Measurements from ENCODE around the gene CCL5. TPM values are rescaled to one million over a fixed set of nuclear protein-coding genes. Genes with fewer than 3 reads are reported as not detected.
"Not testable (repeated sequence)": the region's sequence is repeated elsewhere in the genome, so short reads cannot be mapped to it uniquely, and the experiment has no call there.

CCL5 gene
- total and polyA plus RNA-seq, 5 donors from 2014 or later: 4.7 to 25.8 (median 6.0) TPM

DNA sequence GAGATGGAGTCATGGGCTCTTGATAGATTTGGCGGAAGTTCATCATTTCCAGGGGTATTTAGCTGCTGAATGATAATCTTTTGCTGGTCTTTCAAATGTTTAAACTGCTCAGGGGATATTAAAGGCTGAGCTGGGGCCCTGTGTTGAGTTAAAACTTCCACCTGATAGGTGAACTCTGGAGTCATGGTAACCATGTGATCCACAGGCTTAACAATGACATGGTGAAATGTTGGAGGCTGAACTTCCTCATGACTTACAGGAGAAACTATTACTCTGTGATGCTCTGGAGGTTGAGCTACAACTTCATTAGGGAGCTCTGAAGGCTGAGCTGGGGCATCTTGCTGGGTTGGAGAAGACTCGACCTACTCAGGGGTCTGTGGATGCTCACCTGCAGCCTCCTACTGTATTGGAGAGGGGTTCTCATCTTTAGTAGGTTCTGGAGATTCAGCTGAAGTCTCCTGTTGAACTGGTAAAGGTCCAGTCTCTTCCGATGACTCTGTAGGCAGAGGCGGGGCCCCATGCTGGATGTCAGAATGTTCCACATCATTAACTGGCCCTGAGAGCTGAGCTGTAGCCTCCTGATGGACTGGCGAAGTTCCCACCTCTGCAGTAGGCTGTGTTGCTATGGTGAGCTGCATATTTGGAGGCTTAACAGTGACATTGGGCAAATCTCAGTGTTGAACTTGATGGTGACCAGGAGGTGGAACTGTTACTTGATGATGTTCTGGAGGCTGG, 26.2 kb upstream of the CCL5 start:
- H3K4me3 Mint-ChIP-seq: no peak overlapping the region
- H3K27me3 Mint-ChIP-seq: no peaks in the 10 kb centered on the region
- H3K4me3 ChIP-seq (ENCODE audit: low read depth, low read length): no peak overlapping the region
- DNase-seq (no peak), ATAC-seq (ENCODE audit: low read depth in 2 of 2) (no peak)
- no peaks in the 10 kb centered on the region for H3K27me3 ChIP-seq (ENCODE audit: control insufficient read depth, insufficient read depth, low read length)
- no peaks in the 10 kb centered on the region for H3K4me1 ChIP-seq (ENCODE audit: control insufficient read depth, insufficient read depth, low read length, poor library complexity, severe bottlenecking)
- H3K4me1 Mint-ChIP-seq: no peaks in the 10 kb centered on the region
- no peaks in the 10 kb centered on the region for H3K36me3 Mint-ChIP-seq
- H3K27ac Mint-ChIP-seq: no peak overlapping the region
- H3K9me3 ChIP-seq (ENCODE audit: control insufficient read depth in 2 of 2, low read length in 2 of 2): no peaks in the 10 kb centered on the region
- no peaks in the 10 kb centered on the region for H3K36me3 ChIP-seq (ENCODE audit: control insufficient read depth, insufficient read depth, low read length)
- H3K27ac ChIP-seq (ENCODE audit: insufficient read depth, low read length, poor library complexity, severe bottlenecking): no peak overlapping the region
- H3K9me3 Mint-ChIP-seq: no peaks in the 10 kb centered on the region

DNA sequence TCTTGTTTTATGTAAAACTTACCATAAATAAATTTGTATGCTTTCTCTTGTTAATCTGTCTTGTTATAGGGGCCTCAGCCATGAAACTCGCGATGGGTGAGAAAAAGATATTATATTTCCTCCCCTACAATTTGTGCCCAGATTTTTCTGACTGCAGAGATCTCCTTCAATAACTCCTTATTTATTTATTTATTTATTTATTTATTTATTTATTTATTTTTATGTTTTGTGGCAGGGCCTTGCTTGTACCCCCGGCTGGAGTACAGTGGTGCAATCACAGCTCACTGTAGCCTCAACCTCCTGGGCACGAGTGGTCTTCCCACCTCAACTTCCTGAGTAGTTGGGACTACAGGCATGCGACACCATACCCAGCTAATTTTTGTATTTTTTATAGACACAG, 23.3 kb upstream of the CCL5 start:
- H3K4me3 ChIP-seq (ENCODE audit: low read depth, low read length): no peak overlapping the region
- no peaks in the 10 kb centered on the region for H3K36me3 ChIP-seq (ENCODE audit: control insufficient read depth, insufficient read depth, low read length)
- H3K27ac Mint-ChIP-seq: no peak overlapping the region
- H3K4me1 Mint-ChIP-seq: no peaks in the 10 kb centered on the region
- H3K9me3 Mint-ChIP-seq: no peaks in the 10 kb centered on the region
- no peak overlapping the region for H3K27ac ChIP-seq (ENCODE audit: insufficient read depth, low read length, poor library complexity, severe bottlenecking)
- no peaks in the 10 kb centered on the region for H3K4me1 ChIP-seq (ENCODE audit: control insufficient read depth, insufficient read depth, low read length, poor library complexity, severe bottlenecking)
- H3K27me3 Mint-ChIP-seq: peaks cover 4% of the 10 kb centered on the region
- no peak overlapping the region for H3K4me3 Mint-ChIP-seq
- H3K27me3 ChIP-seq (ENCODE audit: control insufficient read depth, insufficient read depth, low read length): no peaks in the 10 kb centered on the region
- no peak for DNase-seq
- no peak for ATAC-seq (ENCODE audit: low read depth in 2 of 2)
- no peaks in the 10 kb centered on the region for H3K9me3 ChIP-seq (ENCODE audit: control insufficient read depth in 2 of 2, low read length in 2 of 2)
- H3K36me3 Mint-ChIP-seq: no peaks in the 10 kb centered on the region

DNA sequence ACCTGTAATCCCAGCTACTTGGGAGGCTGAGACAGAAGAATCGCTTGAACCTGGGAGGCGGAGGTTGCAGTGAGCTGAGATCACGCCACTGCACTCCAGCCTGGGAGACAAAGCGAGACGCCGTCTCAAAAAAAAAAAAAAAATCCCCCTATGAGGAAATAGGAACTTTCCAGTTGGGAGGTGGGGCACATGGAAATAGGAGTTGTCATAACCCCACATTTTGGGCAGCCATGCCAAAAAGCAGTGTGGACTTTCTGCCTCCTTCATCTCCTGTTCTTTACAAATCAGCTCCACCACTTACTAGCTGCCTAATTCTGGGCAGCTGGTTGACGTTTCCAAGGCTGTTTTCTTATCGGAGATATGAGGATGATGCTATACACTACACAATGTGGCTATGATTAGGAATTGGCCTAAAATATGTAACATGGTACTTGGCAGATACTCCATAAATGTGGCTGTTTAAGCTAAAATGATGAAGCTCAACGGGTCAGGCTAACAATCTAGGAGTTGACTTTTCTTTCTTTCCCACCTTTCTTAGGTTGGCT, 21.5 kb upstream of the CCL5 start:
- Mint-ChIP-seq H3K9me3 (no peaks in the 10 kb centered on the region), H3K27ac (no peak overlapping the region), H3K4me1 (peaks cover 0 to 4% (median 0%) of the 10 kb centered on the region in 4 donors), H3K36me3 (no peaks in the 10 kb centered on the region), H3K4me3 (no peak overlapping the region), H3K27me3 (peaks cover 4% of the 10 kb centered on the region)
- no peak for ATAC-seq (ENCODE audit: low read depth in 2 of 2)
- no peaks in the 10 kb centered on the region for H3K27me3 ChIP-seq (ENCODE audit: control insufficient read depth, insufficient read depth, low read length)
- no peak for DNase-seq
- no peak overlapping the region for H3K27ac ChIP-seq (ENCODE audit: insufficient read depth, low read length, poor library complexity, severe bottlenecking)
- no peaks in the 10 kb centered on the region for H3K9me3 ChIP-seq (ENCODE audit: control insufficient read depth in 2 of 2, low read length in 2 of 2)
- H3K4me1 ChIP-seq (ENCODE audit: control insufficient read depth, insufficient read depth, low read length, poor library complexity, severe bottlenecking): no peaks in the 10 kb centered on the region
- H3K36me3 ChIP-seq (ENCODE audit: control insufficient read depth, insufficient read depth, low read length): no peaks in the 10 kb centered on the region
- H3K4me3 ChIP-seq (ENCODE audit: low read depth, low read length): no peak overlapping the region

DNA sequence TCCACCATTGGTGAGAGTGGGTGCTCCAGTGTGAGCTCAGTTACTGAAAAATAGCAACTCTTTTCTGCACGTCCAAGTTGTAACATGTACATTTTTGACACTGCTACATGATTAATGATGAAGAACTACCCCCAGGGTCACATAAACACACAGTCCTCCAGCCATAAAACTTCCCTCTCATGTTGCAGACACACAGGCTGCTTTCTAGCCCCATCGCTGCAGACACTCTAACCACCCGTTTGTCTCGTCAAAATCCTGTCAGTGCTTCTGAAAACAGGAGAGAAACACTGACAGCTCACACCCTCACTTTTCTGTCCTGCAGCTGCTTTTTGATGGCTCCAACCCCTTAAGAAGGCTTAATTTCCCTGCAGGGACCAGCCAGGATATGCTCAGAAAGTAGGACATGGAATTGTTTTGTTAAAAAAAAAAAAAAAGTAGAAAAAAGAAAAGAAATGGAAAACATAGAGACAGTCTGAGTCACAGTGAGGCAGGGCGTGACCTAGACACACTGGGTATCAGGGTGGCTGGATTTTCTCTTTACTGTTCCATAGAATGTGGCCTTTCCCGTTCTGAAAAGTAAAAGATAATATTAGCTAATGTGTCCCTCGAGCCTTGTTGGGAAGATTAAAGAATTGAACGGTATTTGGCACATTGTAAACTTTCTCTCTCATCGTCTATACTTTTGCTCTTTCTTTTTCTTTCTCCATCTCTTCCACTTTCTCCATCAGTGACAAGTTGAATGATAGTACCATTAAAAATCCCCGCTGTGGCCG, 20.7 kb upstream of the CCL5 start:
- DNase-seq (no peak), ATAC-seq (ENCODE audit: low read depth in 2 of 2) (no peak)
- peaks cover 4% of the 10 kb centered on the region for H3K27me3 Mint-ChIP-seq
- H3K36me3 Mint-ChIP-seq: no peaks in the 10 kb centered on the region
- H3K9me3 Mint-ChIP-seq: no peaks in the 10 kb centered on the region
- Histone ChIP-seq H3K4me3 (ENCODE audit: low read depth, low read length) (no peak overlapping the region), H3K9me3 (ENCODE audit: control insufficient read depth in 2 of 2, low read length in 2 of 2) (no peaks in the 10 kb centered on the region), H3K4me1 (ENCODE audit: control insufficient read depth, insufficient read depth, low read length, poor library complexity, severe bottlenecking) (no peaks in the 10 kb centered on the region), H3K27ac (ENCODE audit: insufficient read depth, low read length, poor library complexity, severe bottlenecking) (no peak overlapping the region), H3K36me3 (ENCODE audit: control insufficient read depth, insufficient read depth, low read length) (no peaks in the 10 kb centered on the region), H3K27me3 (ENCODE audit: control insufficient read depth, insufficient read depth, low read length) (no peaks in the 10 kb centered on the region)
- no peak overlapping the region for H3K27ac Mint-ChIP-seq
- H3K4me3 Mint-ChIP-seq: no peak overlapping the region
- H3K4me1 Mint-ChIP-seq: peaks cover 0 to 4% (median 0%) of the 10 kb centered on the region in 4 donors

DNA sequence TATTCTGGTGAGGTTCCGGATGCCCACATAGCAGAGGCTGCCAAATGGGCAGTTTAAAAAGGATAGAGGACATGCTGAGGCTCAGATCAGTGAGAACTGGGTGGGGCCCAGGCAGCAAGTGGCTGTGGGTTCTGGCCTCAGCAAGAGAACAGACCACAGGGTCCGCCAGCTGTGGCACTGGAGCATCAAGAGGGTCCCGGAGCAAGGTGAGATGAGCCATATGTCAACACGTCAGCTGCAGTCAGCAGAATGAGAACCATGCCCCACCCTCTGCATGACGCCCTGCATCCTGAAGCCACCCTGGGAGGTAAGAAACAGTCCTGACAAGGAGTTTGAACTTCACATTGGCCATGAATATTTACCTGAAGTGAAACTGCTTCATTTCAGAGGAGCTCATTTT, 20.1 kb upstream of the CCL5 start:
- H3K27me3 Mint-ChIP-seq: peaks cover 4% of the 10 kb centered on the region
- no peaks in the 10 kb centered on the region for H3K9me3 Mint-ChIP-seq
- no peak for DNase-seq
- H3K36me3 ChIP-seq (ENCODE audit: control insufficient read depth, insufficient read depth, low read length): no peaks in the 10 kb centered on the region
- ATAC-seq (ENCODE audit: low read depth in 2 of 2): no peak
- H3K27ac ChIP-seq (ENCODE audit: insufficient read depth, low read length, poor library complexity, severe bottlenecking): no peak overlapping the region
- H3K4me3 ChIP-seq (ENCODE audit: low read depth, low read length): no peak overlapping the region
- no peaks in the 10 kb centered on the region for H3K9me3 ChIP-seq (ENCODE audit: control insufficient read depth in 2 of 2, low read length in 2 of 2)
- H3K4me1 ChIP-seq (ENCODE audit: control insufficient read depth, insufficient read depth, low read length, poor library complexity, severe bottlenecking): no peaks in the 10 kb centered on the region
- no peak overlapping the region for H3K4me3 Mint-ChIP-seq
- no peaks in the 10 kb centered on the region for H3K36me3 Mint-ChIP-seq
- no peak overlapping the region for H3K27ac Mint-ChIP-seq
- peaks cover 0 to 4% (median 0%) of the 10 kb centered on the region in 4 donors for H3K4me1 Mint-ChIP-seq
- no peaks in the 10 kb centered on the region for H3K27me3 ChIP-seq (ENCODE audit: control insufficient read depth, insufficient read depth, low read length)

DNA sequence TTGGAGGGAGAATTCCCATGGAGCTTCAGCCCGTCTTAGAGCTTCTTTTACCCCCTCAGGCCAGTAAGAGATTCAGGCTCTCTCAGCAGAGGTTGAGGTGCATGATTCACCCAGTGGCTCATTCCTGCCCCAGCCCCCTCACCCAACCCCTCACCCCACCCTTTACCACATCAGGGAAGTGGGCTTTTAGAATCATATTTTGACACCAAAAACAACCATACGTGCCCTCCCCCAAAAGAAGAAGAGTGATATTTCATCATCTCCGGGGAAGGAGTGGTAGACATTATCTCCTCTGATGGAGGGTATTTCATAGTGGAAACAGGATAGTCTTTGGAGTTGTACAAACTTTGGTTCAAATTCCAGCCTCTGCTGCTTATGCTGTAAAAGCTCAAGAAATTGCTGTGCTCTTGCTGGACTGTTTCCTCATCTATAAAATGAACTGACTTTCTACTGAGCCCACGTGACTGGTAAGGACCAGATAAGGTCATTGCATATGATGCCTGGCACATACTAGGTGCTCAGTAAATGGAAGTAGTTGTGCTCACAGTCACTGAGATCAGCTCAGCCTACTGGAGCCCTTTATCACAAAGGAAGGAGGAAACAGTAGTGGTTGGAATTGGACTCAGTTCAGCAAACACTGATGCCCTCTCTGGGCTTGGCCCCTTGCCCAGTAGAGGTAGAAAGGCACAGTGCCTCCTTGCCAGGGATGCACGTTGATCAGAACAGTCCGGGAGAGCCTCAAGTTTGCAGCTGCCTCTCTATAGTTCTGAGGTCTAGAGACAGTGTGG, 18.3 kb upstream of the CCL5 start:
- Histone ChIP-seq H3K27me3 (ENCODE audit: control insufficient read depth, insufficient read depth, low read length) (no peaks in the 10 kb centered on the region), H3K4me3 (ENCODE audit: low read depth, low read length) (no peak overlapping the region), H3K9me3 (ENCODE audit: control insufficient read depth in 2 of 2, low read length in 2 of 2) (no peaks in the 10 kb centered on the region), H3K27ac (ENCODE audit: insufficient read depth, low read length, poor library complexity, severe bottlenecking) (no peak overlapping the region), H3K4me1 (ENCODE audit: control insufficient read depth, insufficient read depth, low read length, poor library complexity, severe bottlenecking) (no peaks in the 10 kb centered on the region), H3K36me3 (ENCODE audit: control insufficient read depth, insufficient read depth, low read length) (no peaks in the 10 kb centered on the region)
- ATAC-seq (ENCODE audit: low read depth in 2 of 2): no peak
- H3K36me3 Mint-ChIP-seq: no peaks in the 10 kb centered on the region
- H3K9me3 Mint-ChIP-seq: no peaks in the 10 kb centered on the region
- H3K4me3 Mint-ChIP-seq: no peak overlapping the region
- H3K27ac Mint-ChIP-seq: no peak overlapping the region
- H3K4me1 Mint-ChIP-seq: peaks cover 0 to 4% (median 0%) of the 10 kb centered on the region in 4 donors
- H3K27me3 Mint-ChIP-seq: peaks cover 4% of the 10 kb centered on the region
- DNase-seq: peak in 1 of 3 donors; percentile 34

DNA sequence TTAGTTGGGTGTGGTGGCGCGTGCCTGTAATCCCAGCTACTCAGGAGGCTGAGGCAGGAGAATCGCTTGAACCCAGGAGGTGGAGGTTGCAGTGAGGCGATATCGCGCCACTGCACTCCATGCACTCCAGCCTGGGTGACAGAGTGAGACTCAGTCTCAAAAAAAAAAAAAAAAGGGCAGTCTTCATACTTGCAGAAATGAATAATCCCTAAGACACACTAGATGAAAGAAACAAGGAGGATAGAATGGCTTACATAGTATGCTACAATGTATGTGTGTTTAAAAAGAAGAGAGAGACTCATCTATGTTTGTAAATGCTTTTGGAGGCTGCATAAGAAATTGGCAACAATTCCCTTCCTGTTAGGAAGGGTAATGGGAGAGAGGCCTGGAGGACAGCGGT, 17.6 kb upstream of the CCL5 start:
- not testable (repeated sequence) for H3K4me1 ChIP-seq (ENCODE audit: control insufficient read depth, insufficient read depth, low read length, poor library complexity, severe bottlenecking); H3K9me3 Mint-ChIP-seq; H3K27ac Mint-ChIP-seq; H3K36me3 ChIP-seq (ENCODE audit: control insufficient read depth, insufficient read depth, low read length); H3K4me3 Mint-ChIP-seq; H3K27me3 Mint-ChIP-seq; H3K36me3 Mint-ChIP-seq; H3K4me1 Mint-ChIP-seq; H3K27ac ChIP-seq (ENCODE audit: insufficient read depth, low read length, poor library complexity, severe bottlenecking); H3K9me3 ChIP-seq (ENCODE audit: control insufficient read depth in 2 of 2, low read length in 2 of 2); ATAC-seq (ENCODE audit: low read depth in 2 of 2); H3K4me3 ChIP-seq (ENCODE audit: low read depth, low read length); H3K27me3 ChIP-seq (ENCODE audit: control insufficient read depth, insufficient read depth, low read length); DNase-seq
